NK-92 (cell line): Measurements from ENCODE around the gene ZKSCAN1.

Source experiments
- DNase-seq: peaks from one replicate; lab custom pipeline; 2025; ENCODE audit not compliant: unreplicated experiment; lab: John Stamatoyannopoulos, UW

Gene ZKSCAN1

GRCh38 chr7:100079024-100079560 is 63.7 kb downstream of the ZKSCAN1 start:
- DNase-seq, result no peak

DNA sequence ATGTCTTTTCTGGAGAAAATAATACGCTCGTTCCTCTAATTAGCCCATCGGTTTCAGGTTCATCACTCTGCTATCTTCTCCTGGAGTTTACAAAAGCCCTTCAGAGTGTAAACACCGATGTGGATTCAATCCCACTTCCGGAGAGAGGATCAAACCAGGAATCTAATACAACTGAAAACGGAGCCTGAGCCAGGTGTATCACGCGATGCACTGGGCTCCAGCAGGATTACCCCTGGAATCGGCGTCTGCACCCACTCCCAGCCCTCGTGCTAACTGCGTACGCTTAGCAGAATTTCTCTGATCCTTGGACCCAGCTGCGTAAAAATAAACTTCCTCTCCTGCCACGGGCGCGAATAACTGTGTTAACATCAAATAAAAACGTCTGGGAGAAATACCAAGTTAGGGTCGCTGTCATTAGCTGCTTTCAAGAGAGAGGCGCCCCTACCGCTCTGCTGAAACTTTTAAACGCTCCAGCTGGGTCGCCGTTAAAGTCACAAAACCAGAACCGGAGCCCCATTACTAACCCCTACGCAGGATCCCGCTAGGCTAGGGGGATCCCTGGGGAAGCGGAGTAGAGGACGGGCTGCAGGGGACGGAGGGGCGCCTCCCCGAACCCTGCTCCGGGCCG is 65.6 kb downstream of the ZKSCAN1 start:
- no peak for DNase-seq

GRCh38 chr7:100081535-100082102 is 66.2 kb downstream of the ZKSCAN1 start, which contains the start of gene ZNF3:
TSS of gene ZNF3 (minus strand) at chr7:100081723. CDS start at chr7:100077357, 4,366 bp downstream.
- peak; percentile 93 for DNase-seq

GRCh38 chr7:100082978-100083377 is 67.6 kb downstream of the ZKSCAN1 start:
- no peak for DNase-seq

- DNase-seq, result no peak
These were observed 70.1 kb downstream of the ZKSCAN1 start for GRCh38 chr7:100085515-100085914.

DNA sequence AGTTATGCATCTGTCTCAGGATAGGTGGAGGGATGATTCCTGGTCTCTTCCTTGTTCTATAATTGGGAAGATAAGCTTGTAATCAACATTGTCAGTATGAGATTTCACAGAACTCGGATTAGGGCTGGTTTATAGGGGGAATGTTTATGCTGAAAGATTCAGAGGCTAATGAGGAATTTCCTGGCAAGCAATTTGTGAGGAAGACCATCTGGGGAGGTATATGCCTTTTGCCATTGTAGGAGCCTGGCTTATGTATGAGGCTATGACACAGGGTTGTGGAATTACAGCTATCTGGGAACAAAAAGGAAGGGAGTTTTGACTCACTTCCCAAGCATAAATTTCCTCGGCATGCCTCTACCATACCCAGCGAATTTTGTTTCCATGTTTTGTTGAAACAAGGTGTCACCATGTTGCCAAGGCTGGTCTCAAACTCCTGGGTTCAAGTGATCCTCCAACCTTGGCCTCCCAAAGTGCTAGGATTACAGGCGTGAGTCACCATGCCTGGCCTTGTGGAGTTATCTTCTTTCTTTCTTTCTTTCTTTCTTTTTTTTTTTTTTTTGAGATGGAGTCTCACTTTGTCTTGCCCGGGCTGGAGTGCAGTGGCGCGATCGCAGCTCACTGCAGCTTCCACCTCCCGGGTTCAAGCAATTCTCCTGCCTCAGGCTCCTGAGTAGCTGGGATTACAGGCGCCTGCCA is 71.8 kb downstream of the ZKSCAN1 start:
- no peak for DNase-seq

DNA sequence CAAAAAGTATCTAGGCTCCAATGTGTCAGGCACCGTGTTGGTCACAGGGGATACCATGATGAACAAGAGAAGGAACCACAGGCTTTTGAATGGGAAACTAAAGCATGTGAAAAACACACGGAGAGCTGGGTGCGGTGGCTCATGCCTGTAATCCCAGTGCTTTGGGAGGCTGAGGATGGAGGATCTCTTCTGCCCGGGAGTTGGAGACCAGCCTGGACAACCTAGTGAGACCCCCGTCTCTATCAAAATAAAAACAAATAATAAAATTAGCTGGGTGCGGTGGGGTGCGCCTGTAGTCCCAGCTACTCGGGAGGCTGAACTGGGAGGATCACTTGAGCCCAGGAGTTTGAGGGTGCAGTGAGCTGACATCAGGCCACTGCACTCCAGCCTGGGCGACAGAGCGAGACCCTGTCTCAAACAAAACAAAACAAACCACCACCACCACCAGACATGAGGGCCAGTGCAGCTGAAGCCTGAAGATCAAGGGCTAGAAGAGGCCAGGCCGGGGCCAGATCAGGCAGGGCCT is 72.8 kb downstream of the ZKSCAN1 start:
- DNase-seq, result no peak

- no peak for DNase-seq
These were observed 73.4 kb downstream of the ZKSCAN1 start, which contains the start of gene COPS6 for GRCh38 chr7:100088621-100089457. TSS of gene COPS6 (plus strand) at chr7:100088969. CDS start at chr7:100088991, 22 bp downstream.

GRCh38 chr7:100089458-100090196 is 74.2 kb downstream of the ZKSCAN1 start:
- DNase-seq, result no peak

DNA sequence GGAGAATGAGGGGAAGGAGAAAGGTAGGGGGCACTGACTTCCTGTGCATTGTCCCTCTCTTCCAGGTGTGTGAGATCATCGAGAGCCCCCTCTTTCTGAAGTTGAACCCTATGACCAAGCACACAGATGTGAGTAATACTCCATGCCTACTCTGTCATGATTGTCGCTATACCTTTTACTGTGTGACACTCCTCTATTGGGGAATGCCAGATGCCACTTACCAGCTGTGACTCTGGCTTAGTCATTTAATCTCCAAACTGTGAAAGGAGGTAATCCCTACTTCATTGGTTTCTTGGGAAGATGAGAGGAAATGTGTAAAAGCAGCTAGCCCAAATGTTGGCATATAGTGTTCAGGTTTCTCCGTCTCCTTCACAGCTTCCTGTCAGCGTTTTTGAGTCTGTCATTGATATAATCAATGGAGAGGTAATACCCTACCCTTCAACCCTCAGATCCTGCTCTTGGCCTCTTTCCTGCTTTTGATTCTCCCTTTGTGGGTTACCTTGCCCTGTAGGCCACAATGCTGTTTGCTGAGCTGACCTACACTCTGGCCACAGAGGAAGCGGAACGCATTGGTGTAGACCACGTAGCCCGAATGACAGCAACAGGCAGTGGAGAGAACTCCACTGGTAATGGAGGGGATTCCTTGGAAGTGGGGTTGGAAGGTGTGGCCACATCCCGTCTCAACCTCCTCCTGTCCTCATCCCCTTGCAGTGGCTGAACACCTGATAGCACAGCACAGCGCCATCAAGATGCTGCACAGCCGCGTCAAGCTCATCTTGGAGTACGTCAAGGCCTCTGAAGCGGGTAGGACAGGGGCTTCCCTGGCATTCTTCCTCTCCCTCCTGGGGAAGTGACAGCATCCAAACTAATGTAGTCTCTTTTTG is 75.4 kb downstream of the ZKSCAN1 start:
- DNase-seq, result no peak
